GM12891 (cell line): ENCODE results near the gene RIMS3.

Experiments used
- DNase-seq: peaks from one replicate; pipeline ENCODE4 v3.0.0; 2011; ENCODE audit warnings: low spot score; ENCODE audit not compliant: insufficient read length
- FAIRE-seq: peaks from 2 replicates; lab custom pipeline; 2011; peaks lifted over from hg19 to GRCh38; lab: Jason Lieb, UNC
- PAX5 ChIP-seq: IDR thresholded peaks from 2 replicates; pipeline ENCODE4 v1.6.1; 2011; ENCODE audit warnings: low read length, moderate library complexity, mild to moderate bottlenecking; ENCODE audit not compliant: insufficient read depth, severe bottlenecking
- POLR2A ChIP-seq: IDR thresholded peaks from 2 replicates; pipeline ENCODE4 v1.6.1; 2011; ENCODE audit warnings: low read depth, low read length, control low read depth
- POLR2AphosphoS5 ChIP-seq: IDR thresholded peaks from 2 replicates; pipeline ENCODE4 v1.6.1; 2011; ENCODE audit warnings: low read depth, low read length, control low read depth
- POU2F2 ChIP-seq: IDR thresholded peaks from 2 replicates; pipeline ENCODE4 v1.6.1; 2011; ENCODE audit warnings: low read depth, mild to moderate bottlenecking, control low read depth, low read length, moderate library complexity
- SPI1 ChIP-seq: IDR thresholded peaks from 2 replicates; pipeline ENCODE4 v1.6.1; 2011; ENCODE audit warnings: low read depth, low read length, control low read depth
- TAF1 ChIP-seq: IDR thresholded peaks from 2 replicates; pipeline ENCODE4 v1.6.1; 2011; ENCODE audit warnings: low read depth, low read length, control low read depth

RIMS3 gene

GRCh38 chr1:40692429-40692895 lies 27.0 kb upstream of the RIMS3 start:
- DNase-seq (no peak), FAIRE-seq (peak; percentile 65)
- TF ChIP-seq POLR2AphosphoS5 (no peak), POU2F2 (no peak), SPI1 (no peak), POLR2A (no peak), PAX5 (no peak)

- TF ChIP-seq POU2F2 (peak; percentile 82; the same call in 1 of the 2 replicates), PAX5 (peak; percentile 4), TAF1 (peak; percentile 47; the same call in 1 of the 2 replicates), POLR2A (peak; percentile 95), POLR2AphosphoS5 (peak; percentile 96), SPI1 (peak; percentile 91)
- DNase-seq (peak; percentile 84), FAIRE-seq (peak; percentile 93)
Measured at GRCh38 chr1:40691538-40692428, 26.3 kb upstream of the RIMS3 start, which contains the start of gene NFYC. Gene NFYC, plus strand, starts transcription at chr1:40691704. Its CDS starts 47,140 bp downstream, at chr1:40738844.

- no peak for FAIRE-seq
- TF ChIP-seq POU2F2 (no peak), POLR2A (no peak), POLR2AphosphoS5 (no peak)
- DNase-seq, result no peak
Measured at GRCh38 chr1:40690771-40691537, 25.5 kb upstream of the RIMS3 start.

- TF ChIP-seq POLR2AphosphoS5 (no peak), TAF1 (no peak)
- no peak for DNase-seq
- no peak for FAIRE-seq
Measured at GRCh38 chr1:40689737-40690136, 24.3 kb upstream of the RIMS3 start.

- TF ChIP-seq POLR2A (no peak), POLR2AphosphoS5 (no peak), TAF1 (no peak), PAX5 (no peak), SPI1 (no peak), POU2F2 (no peak)
- DNase-seq (no peak), FAIRE-seq (no peak)
Measured at GRCh38 chr1:40687661-40688060, 22.2 kb upstream of the RIMS3 start.

- DNase-seq, result no peak
- FAIRE-seq, result no peak
- no peak for TF ChIP-seq POLR2AphosphoS5
- no peak for TF ChIP-seq TAF1
- no peak for TF ChIP-seq POLR2A
- no peak for TF ChIP-seq PAX5
- no peak for TF ChIP-seq SPI1
- TF ChIP-seq POU2F2, result no peak
Measured at GRCh38 chr1:40687059-40687458, 21.6 kb upstream of the RIMS3 start.

GRCh38 chr1:40684669-40685068 lies 19.2 kb upstream of the RIMS3 start:
- no peak for FAIRE-seq
- no peak for DNase-seq
- no peak for TF ChIP-seq PAX5
- TF ChIP-seq POLR2AphosphoS5, result no peak
- TF ChIP-seq POLR2A, result no peak
- no peak for TF ChIP-seq POU2F2
- TF ChIP-seq TAF1, result no peak
- TF ChIP-seq SPI1, result no peak

GRCh38 chr1:40679165-40679953 lies 13.9 kb upstream of the RIMS3 start:
- FAIRE-seq, result no peak
- DNase-seq, result no peak
- no peak for TF ChIP-seq SPI1
- no peak for TF ChIP-seq POLR2A
- TF ChIP-seq TAF1, result no peak
- no peak for TF ChIP-seq POU2F2
- no peak for TF ChIP-seq POLR2AphosphoS5
- no peak for TF ChIP-seq PAX5
